ENCODE results near the gene ZNF669. TPM values are rescaled to one million over a fixed set of nuclear protein-coding genes. Genes with fewer than 3 reads are reported as not detected.
"Not testable (repeated sequence)": the region's sequence is repeated elsewhere in the genome, so short reads cannot be mapped to it uniquely, and the experiment has no call there.

ZNF669 gene
- total RNA-seq (ENCODE audit: unreplicated experiment) = 28.5 TPM
- long read RNA-seq, transcript ZNF669-204 (4 exons, 1,718 nt) = major isoform, 11 of 14 reads
- long read RNA-seq, partial matches to known transcripts = 0 of 14 reads
- long read RNA-seq, other reads (novel, unspliced or antisense) = 0 of 14 reads

- peak within 1 kb of the TSS; percentile 94 for H3K27ac Mint-ChIP-seq (ENCODE audit: unreplicated experiment)
- H3K9me3 Mint-ChIP-seq (ENCODE audit: unreplicated experiment) = peaks cover 19% of the 10 kb centered on the region
- H3K36me3 Mint-ChIP-seq (ENCODE audit: unreplicated experiment) = peaks cover 28% of the 10 kb centered on the region
- peaks cover 12% of the 10 kb centered on the region for H3K4me1 Mint-ChIP-seq (ENCODE audit: low read depth, unreplicated experiment)
- TF ChIP-seq, protein P1, sequence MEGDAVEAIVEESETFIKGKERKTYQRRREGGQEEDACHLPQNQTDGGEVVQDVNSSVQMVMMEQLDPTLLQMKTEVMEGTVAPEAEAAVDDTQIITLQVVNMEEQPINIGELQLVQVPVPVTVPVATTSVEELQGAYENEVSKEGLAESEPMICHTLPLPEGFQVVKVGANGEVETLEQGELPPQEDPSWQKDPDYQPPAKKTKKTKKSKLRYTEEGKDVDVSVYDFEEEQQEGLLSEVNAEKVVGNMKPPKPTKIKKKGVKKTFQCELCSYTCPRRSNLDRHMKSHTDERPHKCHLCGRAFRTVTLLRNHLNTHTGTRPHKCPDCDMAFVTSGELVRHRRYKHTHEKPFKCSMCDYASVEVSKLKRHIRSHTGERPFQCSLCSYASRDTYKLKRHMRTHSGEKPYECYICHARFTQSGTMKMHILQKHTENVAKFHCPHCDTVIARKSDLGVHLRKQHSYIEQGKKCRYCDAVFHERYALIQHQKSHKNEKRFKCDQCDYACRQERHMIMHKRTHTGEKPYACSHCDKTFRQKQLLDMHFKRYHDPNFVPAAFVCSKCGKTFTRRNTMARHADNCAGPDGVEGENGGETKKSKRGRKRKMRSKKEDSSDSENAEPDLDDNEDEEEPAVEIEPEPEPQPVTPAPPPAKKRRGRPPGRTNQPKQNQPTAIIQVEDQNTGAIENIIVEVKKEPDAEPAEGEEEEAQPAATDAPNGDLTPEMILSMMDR (IDR thresholded peaks at IDR 0.05; ENCODE audit: partially characterized antibody, unreplicated experiment) = no peak
- peak; percentile 99 for DNase-seq
- peaks cover 8% of the 10 kb centered on the region for H3K27me3 Mint-ChIP-seq (ENCODE audit: unreplicated experiment)
- peak within 1 kb of the TSS; percentile 92 for H3K4me3 Mint-ChIP-seq (ENCODE audit: unreplicated experiment)
Measured at GRCh38 chr1:247103859-247104591, at the start of gene ZNF669. TSS of gene ZNF669 (minus strand) at chr1:247104356. CDS start at chr1:247104199, 157 bp downstream.

DNA sequence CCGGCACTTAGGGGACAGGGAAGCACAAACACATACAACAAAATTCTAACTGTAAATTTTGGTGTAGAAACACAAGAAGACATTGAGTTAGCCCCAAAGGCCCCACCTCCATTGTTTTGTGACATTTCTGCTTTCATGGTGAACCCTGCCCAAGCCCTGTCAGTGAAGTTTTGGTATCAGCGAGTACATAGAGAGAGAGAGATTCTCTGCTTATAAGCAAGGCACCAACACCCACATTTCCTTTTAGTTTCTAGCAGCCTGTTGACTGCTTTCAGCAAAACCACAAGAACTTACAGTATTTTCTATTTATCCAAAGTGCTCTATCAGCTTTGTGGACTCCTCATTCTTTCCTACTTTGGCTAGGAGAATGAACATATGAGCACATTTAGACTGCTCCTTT, 43.6 kb upstream of the ZNF669 start:
- H3K4me3 Mint-ChIP-seq (ENCODE audit: unreplicated experiment) = no peak overlapping the region
- no peak overlapping the region for H3K27ac Mint-ChIP-seq (ENCODE audit: unreplicated experiment)
- DNase-seq = no peak
- peaks cover 50% of the 10 kb centered on the region for H3K36me3 Mint-ChIP-seq (ENCODE audit: unreplicated experiment)
- TF ChIP-seq, protein P1 (IDR thresholded peaks at IDR 0.05; ENCODE audit: partially characterized antibody, unreplicated experiment) = no peak
- no peaks in the 10 kb centered on the region for H3K4me1 Mint-ChIP-seq (ENCODE audit: low read depth, unreplicated experiment)
- peaks cover 4% of the 10 kb centered on the region for H3K27me3 Mint-ChIP-seq (ENCODE audit: unreplicated experiment)
- peaks cover 29% of the 10 kb centered on the region for H3K9me3 Mint-ChIP-seq (ENCODE audit: unreplicated experiment)

GRCh38 chr1:247147120-247147519, 43.0 kb upstream of the ZNF669 start:
- not testable (repeated sequence) for H3K27ac Mint-ChIP-seq (ENCODE audit: unreplicated experiment); H3K27me3 Mint-ChIP-seq (ENCODE audit: unreplicated experiment); DNase-seq; H3K4me1 Mint-ChIP-seq (ENCODE audit: low read depth, unreplicated experiment); H3K4me3 Mint-ChIP-seq (ENCODE audit: unreplicated experiment)
- Mint-ChIP-seq H3K36me3 (ENCODE audit: unreplicated experiment) (peaks cover 51% of the 10 kb centered on the region), H3K9me3 (ENCODE audit: unreplicated experiment) (peaks cover 26% of the 10 kb centered on the region)

DNA sequence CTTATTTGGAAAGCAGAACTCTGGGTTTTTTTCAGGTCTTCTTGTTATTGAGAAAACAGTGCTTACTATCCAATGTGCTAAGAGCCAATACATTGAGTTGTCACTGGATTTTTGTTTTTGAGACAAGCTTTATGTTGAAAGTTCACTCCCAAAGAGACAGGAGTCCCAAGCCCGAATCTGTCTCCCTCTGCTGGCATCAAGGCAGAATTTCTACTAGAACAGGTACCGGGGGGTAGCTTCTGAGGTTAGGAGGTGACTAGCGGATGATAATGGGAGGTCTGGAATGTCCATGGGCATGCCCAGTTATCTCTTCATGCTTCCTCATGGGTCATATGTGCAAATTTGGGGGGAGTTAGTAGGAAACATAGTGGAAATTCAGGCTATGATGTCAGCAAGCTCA, 42.5 kb upstream of the ZNF669 start:
- Mint-ChIP-seq H3K27ac (ENCODE audit: unreplicated experiment) (no peak overlapping the region), H3K4me3 (ENCODE audit: unreplicated experiment) (no peak overlapping the region), H3K27me3 (ENCODE audit: unreplicated experiment) (peaks cover 4% of the 10 kb centered on the region), H3K4me1 (ENCODE audit: low read depth, unreplicated experiment) (no peaks in the 10 kb centered on the region), H3K9me3 (ENCODE audit: unreplicated experiment) (peaks cover 24% of the 10 kb centered on the region), H3K36me3 (ENCODE audit: unreplicated experiment) (peaks cover 52% of the 10 kb centered on the region)
- TF ChIP-seq, protein P1 (IDR thresholded peaks at IDR 0.05; ENCODE audit: partially characterized antibody, unreplicated experiment) = peak; percentile 15
- DNase-seq = no peak

- H3K4me1 Mint-ChIP-seq (ENCODE audit: low read depth, unreplicated experiment) = no peaks in the 10 kb centered on the region
Measured at GRCh38 chr1:247145279-247145678, 41.1 kb upstream of the ZNF669 start.

DNA sequence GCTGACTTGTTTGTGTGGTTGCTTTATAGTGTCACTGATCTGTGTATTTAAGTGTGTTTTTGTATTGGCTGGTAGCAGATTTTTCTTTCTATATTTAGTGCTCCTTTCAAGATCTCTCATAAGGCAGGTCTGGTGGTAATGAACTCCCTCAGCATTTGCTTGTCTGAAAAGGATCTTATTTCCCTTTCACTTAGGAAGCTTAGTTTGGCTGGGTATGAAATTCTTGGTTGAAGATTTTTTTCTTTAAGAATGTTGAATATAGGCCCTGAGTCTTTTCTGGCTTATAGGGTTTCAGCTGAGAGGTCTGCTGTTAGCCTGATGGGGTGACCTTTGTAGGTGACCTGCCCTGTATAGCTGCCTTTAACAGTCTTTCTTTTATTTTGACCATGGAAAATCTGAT, 35.4 kb upstream of the ZNF669 start:
- not testable (repeated sequence) for H3K4me1 Mint-ChIP-seq (ENCODE audit: low read depth, unreplicated experiment); H3K4me3 Mint-ChIP-seq (ENCODE audit: unreplicated experiment); H3K27me3 Mint-ChIP-seq (ENCODE audit: unreplicated experiment); DNase-seq; H3K27ac Mint-ChIP-seq (ENCODE audit: unreplicated experiment)
- peaks cover 45% of the 10 kb centered on the region for H3K9me3 Mint-ChIP-seq (ENCODE audit: unreplicated experiment)
- peaks cover 77% of the 10 kb centered on the region for H3K36me3 Mint-ChIP-seq (ENCODE audit: unreplicated experiment)

More at GRCh38 chr1:247145279-247145678, 41.1 kb upstream of the ZNF669 start:
- TF ChIP-seq, protein P1 (IDR thresholded peaks at IDR 0.05; ENCODE audit: partially characterized antibody, unreplicated experiment) = no peak
- Mint-ChIP-seq H3K27ac (ENCODE audit: unreplicated experiment) (no peak overlapping the region), H3K36me3 (ENCODE audit: unreplicated experiment) (peaks cover 58% of the 10 kb centered on the region), H3K4me3 (ENCODE audit: unreplicated experiment) (no peak overlapping the region), H3K27me3 (ENCODE audit: unreplicated experiment) (peaks cover 6% of the 10 kb centered on the region), H3K9me3 (ENCODE audit: unreplicated experiment) (peaks cover 26% of the 10 kb centered on the region)
- no peak for DNase-seq
